ENCODE data around the gene ANTXR2.

ANTXR2 gene

DNA sequence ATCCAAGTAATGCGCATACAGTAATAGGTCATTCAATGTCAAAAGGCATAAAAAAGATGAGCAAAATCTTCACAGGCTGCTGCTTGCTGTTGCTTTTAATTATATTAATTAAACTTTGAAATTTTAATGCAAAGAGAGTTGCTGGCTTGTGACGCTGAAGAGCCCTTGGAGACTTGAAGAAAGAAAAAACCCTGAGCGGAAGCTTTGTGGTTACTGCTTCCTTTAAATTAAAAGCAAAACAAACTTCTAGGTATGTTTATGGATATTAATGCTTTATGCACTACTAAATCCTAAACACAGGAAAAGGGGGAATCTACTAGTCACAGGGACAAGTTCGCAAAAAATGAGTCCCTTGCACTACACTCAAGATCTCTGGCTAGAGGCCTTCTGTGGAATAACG, 166.7 kb downstream of the ANTXR2 start:
- DNase-seq (ENCODE audit: low read depth): no peak
- no peak overlapping the region for H3K4me3 ChIP-seq (ENCODE audit: low read depth, low read length)
- TF ChIP-seq POLR2A (IDR thresholded peaks at IDR 0.05; ENCODE audit: extremely low read depth, insufficient read length): no peak
- TF ChIP-seq, protein P1, sequence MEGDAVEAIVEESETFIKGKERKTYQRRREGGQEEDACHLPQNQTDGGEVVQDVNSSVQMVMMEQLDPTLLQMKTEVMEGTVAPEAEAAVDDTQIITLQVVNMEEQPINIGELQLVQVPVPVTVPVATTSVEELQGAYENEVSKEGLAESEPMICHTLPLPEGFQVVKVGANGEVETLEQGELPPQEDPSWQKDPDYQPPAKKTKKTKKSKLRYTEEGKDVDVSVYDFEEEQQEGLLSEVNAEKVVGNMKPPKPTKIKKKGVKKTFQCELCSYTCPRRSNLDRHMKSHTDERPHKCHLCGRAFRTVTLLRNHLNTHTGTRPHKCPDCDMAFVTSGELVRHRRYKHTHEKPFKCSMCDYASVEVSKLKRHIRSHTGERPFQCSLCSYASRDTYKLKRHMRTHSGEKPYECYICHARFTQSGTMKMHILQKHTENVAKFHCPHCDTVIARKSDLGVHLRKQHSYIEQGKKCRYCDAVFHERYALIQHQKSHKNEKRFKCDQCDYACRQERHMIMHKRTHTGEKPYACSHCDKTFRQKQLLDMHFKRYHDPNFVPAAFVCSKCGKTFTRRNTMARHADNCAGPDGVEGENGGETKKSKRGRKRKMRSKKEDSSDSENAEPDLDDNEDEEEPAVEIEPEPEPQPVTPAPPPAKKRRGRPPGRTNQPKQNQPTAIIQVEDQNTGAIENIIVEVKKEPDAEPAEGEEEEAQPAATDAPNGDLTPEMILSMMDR (IDR thresholded peaks at IDR 0.05; ENCODE audit: low read depth, low read length): no peak
- TF ChIP-seq, protein P2, sequence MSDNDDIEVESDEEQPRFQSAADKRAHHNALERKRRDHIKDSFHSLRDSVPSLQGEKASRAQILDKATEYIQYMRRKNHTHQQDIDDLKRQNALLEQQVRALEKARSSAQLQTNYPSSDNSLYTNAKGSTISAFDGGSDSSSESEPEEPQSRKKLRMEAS (IDR thresholded peaks at IDR 0.05; ENCODE audit: low read depth, low read length): no peak
- TF ChIP-seq MYC (IDR thresholded peaks at IDR 0.05; ENCODE audit: low read depth, low read length): no peak

DNA sequence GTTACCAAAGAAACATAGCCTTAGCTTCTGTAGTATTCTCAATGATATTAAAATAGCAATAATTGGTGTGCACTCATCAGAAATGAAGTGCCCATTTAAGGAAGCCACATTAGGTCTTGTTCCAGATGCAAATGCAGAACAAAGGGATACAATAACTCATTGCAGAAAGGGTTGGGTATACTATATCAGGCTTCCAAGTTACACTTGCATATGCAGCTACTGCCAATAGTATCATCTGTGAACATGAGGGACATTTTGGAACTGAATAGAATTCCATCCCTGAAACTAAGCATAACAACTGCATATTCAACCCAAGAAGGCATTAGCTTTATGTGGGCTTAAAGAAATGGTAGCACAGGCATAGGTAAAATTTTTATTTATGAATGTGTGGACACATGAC, 167.8 kb downstream of the ANTXR2 start:
- no peak overlapping the region for H3K4me3 ChIP-seq (ENCODE audit: low read depth, low read length)
- DNase-seq (ENCODE audit: low read depth): no peak
- TF ChIP-seq MYC (IDR thresholded peaks at IDR 0.05; ENCODE audit: low read depth, low read length) (no peak), POLR2A (IDR thresholded peaks at IDR 0.05; ENCODE audit: extremely low read depth, insufficient read length) (no peak)
- TF ChIP-seq, protein P2 (IDR thresholded peaks at IDR 0.05; ENCODE audit: low read depth, low read length): no peak
- TF ChIP-seq, protein P1 (IDR thresholded peaks at IDR 0.05; ENCODE audit: low read depth, low read length): no peak

DNA sequence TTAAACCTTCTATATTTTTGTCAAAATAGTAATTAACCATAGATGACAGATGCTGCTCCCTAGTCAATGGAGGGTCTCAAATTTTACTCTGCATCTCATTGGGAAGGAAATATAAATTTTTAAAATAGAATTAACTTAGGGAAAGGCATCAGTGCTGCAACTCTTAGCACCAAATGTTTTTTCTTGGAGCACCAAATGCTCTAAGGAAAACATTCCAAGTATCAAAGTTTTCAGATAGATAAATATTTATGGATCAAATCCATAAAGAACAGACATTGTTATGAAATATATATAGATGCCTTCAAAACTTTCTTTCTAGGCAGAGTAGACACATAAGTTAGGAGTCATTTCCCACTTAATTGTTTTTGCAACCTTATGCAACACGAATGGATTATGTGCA, 168.7 kb downstream of the ANTXR2 start:
- DNase-seq (ENCODE audit: low read depth): no peak
- H3K4me3 ChIP-seq (ENCODE audit: low read depth, low read length): no peak overlapping the region
- TF ChIP-seq, protein P1 (IDR thresholded peaks at IDR 0.05; ENCODE audit: low read depth, low read length): no peak
- TF ChIP-seq MYC (IDR thresholded peaks at IDR 0.05; ENCODE audit: low read depth, low read length): no peak
- no peak for TF ChIP-seq POLR2A (IDR thresholded peaks at IDR 0.05; ENCODE audit: extremely low read depth, insufficient read length)

DNA sequence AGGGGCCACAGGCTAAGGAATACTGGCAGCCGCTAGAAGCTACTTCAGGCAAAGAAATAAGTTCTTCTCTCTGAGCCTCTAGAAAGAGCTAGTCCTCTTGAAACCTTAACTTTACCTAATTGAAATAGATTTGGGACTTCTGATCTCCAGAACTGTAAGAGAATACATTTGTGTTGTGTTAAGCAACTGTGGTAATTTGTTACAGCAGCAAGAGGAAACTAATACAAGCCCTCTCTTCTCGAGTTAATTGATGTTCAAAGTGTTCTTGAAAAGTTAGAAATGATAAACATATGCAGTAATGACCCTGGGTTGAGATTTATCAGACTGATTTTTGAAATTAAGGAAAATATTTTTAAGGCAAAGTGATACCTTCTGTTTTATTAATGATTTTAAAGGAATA, 172.8 kb downstream of the ANTXR2 start:
- no peak for DNase-seq (ENCODE audit: low read depth)
- no peak overlapping the region for H3K4me3 ChIP-seq (ENCODE audit: low read depth, low read length)
- TF ChIP-seq POLR2A (IDR thresholded peaks at IDR 0.05; ENCODE audit: extremely low read depth, insufficient read length): no peak
- TF ChIP-seq, protein P1 (IDR thresholded peaks at IDR 0.05; ENCODE audit: low read depth, low read length): no peak
- TF ChIP-seq, protein P2 (IDR thresholded peaks at IDR 0.05; ENCODE audit: low read depth, low read length): no peak
- no peak for TF ChIP-seq MYC (IDR thresholded peaks at IDR 0.05; ENCODE audit: low read depth, low read length)

DNA sequence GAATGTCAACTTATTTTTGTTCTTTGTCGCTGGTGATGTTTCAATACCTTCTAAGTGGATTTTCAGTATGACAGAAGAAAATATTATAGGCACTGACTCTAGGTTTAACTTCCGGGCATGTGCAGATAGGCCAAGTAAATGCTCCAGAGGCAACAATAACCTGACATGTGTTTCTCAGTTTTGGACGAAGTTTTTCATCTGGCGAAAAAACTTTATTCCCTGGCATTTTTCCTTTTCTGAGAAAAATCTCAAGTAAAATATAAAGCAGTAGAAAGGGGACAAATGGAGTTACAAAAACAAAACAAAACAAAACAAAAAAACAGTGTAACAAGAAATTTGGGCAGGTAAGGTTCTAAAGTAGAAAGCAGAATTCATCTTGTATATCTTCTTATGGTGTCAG, 173.5 kb downstream of the ANTXR2 start:
- H3K4me3 ChIP-seq (ENCODE audit: low read depth, low read length): no peak overlapping the region
- TF ChIP-seq, protein P2 (IDR thresholded peaks at IDR 0.05; ENCODE audit: low read depth, low read length): no peak
- TF ChIP-seq POLR2A (IDR thresholded peaks at IDR 0.05; ENCODE audit: extremely low read depth, insufficient read length) (no peak), MYC (IDR thresholded peaks at IDR 0.05; ENCODE audit: low read depth, low read length) (no peak)
- TF ChIP-seq, protein P1 (IDR thresholded peaks at IDR 0.05; ENCODE audit: low read depth, low read length): no peak
- no peak for DNase-seq (ENCODE audit: low read depth)

DNA sequence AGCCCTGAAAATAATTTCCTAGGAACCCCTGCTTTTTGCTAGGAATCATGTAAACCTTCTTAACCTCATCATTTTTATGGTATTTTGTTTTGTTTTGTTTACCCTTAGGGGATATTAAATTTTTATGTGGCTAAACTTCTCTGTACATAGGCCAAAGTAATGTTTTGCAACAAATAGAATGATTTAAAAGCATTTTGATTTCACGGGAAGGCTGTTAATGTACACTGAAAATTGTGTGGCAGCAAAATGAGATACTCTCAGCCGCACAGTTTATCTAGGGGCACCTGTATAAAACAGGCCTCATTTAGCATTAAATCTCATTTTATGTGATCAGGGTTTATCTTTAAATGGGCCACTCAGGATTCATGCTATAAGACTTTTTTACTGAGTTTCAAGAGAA, 175.0 kb downstream of the ANTXR2 start:
- TF ChIP-seq, protein P1 (IDR thresholded peaks at IDR 0.05; ENCODE audit: low read depth, low read length): no peak
- TF ChIP-seq, protein P2 (IDR thresholded peaks at IDR 0.05; ENCODE audit: low read depth, low read length): no peak
- no peak for TF ChIP-seq MYC (IDR thresholded peaks at IDR 0.05; ENCODE audit: low read depth, low read length)
- TF ChIP-seq POLR2A (IDR thresholded peaks at IDR 0.05; ENCODE audit: extremely low read depth, insufficient read length): no peak
- no peak for DNase-seq (ENCODE audit: low read depth)
- H3K4me3 ChIP-seq (ENCODE audit: low read depth, low read length): no peak overlapping the region
